Panc1 (cell line): Measurements from ENCODE around the gene MLYCD. TPM values are rescaled to one million over a fixed set of nuclear protein-coding genes. Genes with fewer than 3 reads are reported as not detected.

ENCODE experiments used
- ATAC-seq: fragments of 200-7000 bp; cut with Tn5 transposase; 2 replicates; pipeline ENCODE4 v1.9.1; 2020; ENCODE audit warnings: mild to moderate bottlenecking, moderate library complexity
- BruUV-seq: library from RNA; stranded (reverse); fragments of 400-500 nt; replicated peaks from 2 replicates; lab custom pipeline; 2021; lab: Mats Ljungman, UMichigan
- CTCF ChIA-PET: fragments of 300-600 bp; sonication (Branson Sonifier 250); formaldehyde crosslinking; loops from one replicate; lab custom pipeline; 2022; ENCODE audit warnings: antibody characterized with exemption; lab: Charles Lee
- POLR2A ChIA-PET: fragments of 300-600 bp; sonication (Branson Sonifier 250); formaldehyde crosslinking; loops from one replicate; lab custom pipeline; 2022; ENCODE audit warnings: antibody characterized with exemption; lab: Charles Lee
- DNase-seq: peaks from one replicate; pipeline ENCODE4 v3.0.0-alpha.2; 2010; ENCODE audit warnings: low read depth, low spot score
- H3K27ac ChIP-seq: 2 replicates; pipeline ENCODE4 v1.5.1; 2011; ENCODE audit warnings: mild to moderate bottlenecking, low read length, inconsistent platforms
- H3K27me3 ChIP-seq: fragments of 200-500 bp; sonication (Bioruptor generic); 2 replicates; pipeline ENCODE4 v1.6.0; 2014; ENCODE audit warnings: low read length, inconsistent platforms; ENCODE audit not compliant: control insufficient read depth, insufficient read depth
- H3K36me3 ChIP-seq: fragments of 200-500 bp; sonication (Bioruptor generic); 2 replicates; pipeline ENCODE4 v1.5.1; 2014; ENCODE audit warnings: inconsistent platforms, mild to moderate bottlenecking, low read length, moderate library complexity; ENCODE audit not compliant: control insufficient read depth, insufficient read depth
- H3K4me1 ChIP-seq: 2 replicates; pipeline ENCODE4 v1.5.1; 2011; ENCODE audit warnings: inconsistent platforms, mild to moderate bottlenecking, low read length, moderate library complexity; ENCODE audit not compliant: control insufficient read depth, insufficient read depth
- H3K4me3 ChIP-seq, 2 experiments: 2 replicates each; pipeline ENCODE4 v1.5.1; 2011 to 2012; ENCODE audit warnings: low read depth in 2 of 2, low read length in 2 of 2, mild to moderate bottlenecking in 2 of 2, inconsistent platforms in 1 of 2, moderate library complexity in 1 of 2
- H3K9me3 ChIP-seq: fragments of 200-500 bp; sonication (Bioruptor generic); 2 replicates; pipeline ENCODE4 v1.5.1; 2014; ENCODE audit warnings: low read depth, mild to moderate bottlenecking, inconsistent platforms, low read length, moderate library complexity; ENCODE audit not compliant: control insufficient read depth, insufficient read depth
- CTCF ChIP-seq: fragments of 450-650 bp; IDR thresholded peaks from 2 replicates; pipeline ENCODE4 v1.5.1; 2017; ENCODE audit warnings: mild to moderate bottlenecking
- POLR2AphosphoS5 ChIP-seq: IDR thresholded peaks from 2 replicates; pipeline ENCODE4 v1.6.1; 2012; ENCODE audit warnings: mild to moderate bottlenecking, low read depth, low read length, moderate library complexity
- REST ChIP-seq, 2 experiments: IDR thresholded peaks; 2 replicates each; pipeline ENCODE4 v1.6.1; 2011 to 2012; ENCODE audit warnings: low read depth in 2 of 2, control low read depth in 1 of 2, low read length in 1 of 2, mild to moderate bottlenecking in 1 of 2, moderate library complexity in 1 of 2; ENCODE audit not compliant: insufficient read depth in 1 of 2
- SIN3A ChIP-seq: IDR thresholded peaks from 2 replicates; pipeline ENCODE4 v1.6.1; 2012; ENCODE audit warnings: low read depth, mild to moderate bottlenecking, low read length, moderate library complexity, borderline replicate concordance; ENCODE audit not compliant: insufficient read depth
- TCF7L2 ChIP-seq: IDR thresholded peaks from 2 replicates; pipeline ENCODE4 v1.6.1; 2011; ENCODE audit warnings: mild to moderate bottlenecking, low read depth, low read length, inconsistent platforms
- in situ Hi-C: cut with HindIII; loops from 2 replicates; pipeline ENCODE4 v1.10.0; 2016; ENCODE audit warnings: low sequenced_read_pairs, low pct_unique_long_range_greater_than_20kb
- intact Hi-C: fragments of 100-400 bp; cut with micrococcal nuclease; formaldehyde crosslinking; loops from one replicate; pipeline ENCODE4 v1.10.0; 2022; ENCODE audit not compliant: unreplicated experiment
- total RNA-seq: library from RNA; stranded (reverse); gene quantifications from one replicate; pipeline ENCODE4 v1.2.1, GENCODE V29; 2021; ENCODE audit not compliant: unreplicated experiment

MLYCD gene
- total RNA-seq, 1 experiment from 2014 or later: 2.2 TPM

- Histone ChIP-seq H3K36me3 (no peaks in the 10 kb centered on the region), H3K27ac (no peak overlapping the region), H3K4me1 (no peaks in the 10 kb centered on the region), H3K27me3 (no peaks in the 10 kb centered on the region), H3K4me3 (no peak overlapping the region), H3K9me3 (no peaks in the 10 kb centered on the region)
- intact Hi-C loops (no loop called here), in situ Hi-C loops (no loop called here)
- ChIA-PET CTCF (no interaction called here), POLR2A (no interaction called here)
- TF ChIP-seq CTCF (peak; percentile 66), POLR2AphosphoS5 (no peak)
- ATAC-seq (no peak), DNase-seq (no peak)
- BruUV-seq: no TSS peak
Observed at GRCh38 chr16:83887080-83887479, 11.8 kb upstream of the MLYCD start.

- TF ChIP-seq POLR2AphosphoS5 (no peak), TCF7L2 (no peak), CTCF (no peak), SIN3A (no peak), REST (IDR thresholded peaks at IDR 0.05; ENCODE audit: insufficient read depth in 1 of 2, low read depth in 2 of 2, low read length in 1 of 2) (no peak)
- Histone ChIP-seq H3K4me3 (no peak overlapping the region), H3K27me3 (no peaks in the 10 kb centered on the region), H3K27ac (no peak overlapping the region), H3K4me1 (no peaks in the 10 kb centered on the region), H3K36me3 (no peaks in the 10 kb centered on the region), H3K9me3 (no peaks in the 10 kb centered on the region)
- intact Hi-C loops (no loop called here), in situ Hi-C loops (no loop called here)
- ATAC-seq (no peak), DNase-seq (no peak)
- POLR2A ChIA-PET: no interaction called here
- CTCF ChIA-PET: no interaction called here
- no TSS peak for BruUV-seq
Observed at GRCh38 chr16:83887564-83887963, 11.4 kb upstream of the MLYCD start.

- no peak for DNase-seq
- CTCF ChIA-PET: no interaction called here
- POLR2A ChIA-PET: no interaction called here
- Histone ChIP-seq H3K9me3 (no peaks in the 10 kb centered on the region), H3K36me3 (no peaks in the 10 kb centered on the region), H3K27ac (no peak overlapping the region), H3K27me3 (no peaks in the 10 kb centered on the region), H3K4me3 (no peak overlapping the region), H3K4me1 (no peaks in the 10 kb centered on the region)
- in situ Hi-C loops: no loop called here
- no peak for TF ChIP-seq POLR2AphosphoS5
- TF ChIP-seq REST (IDR thresholded peaks at IDR 0.05; ENCODE audit: insufficient read depth in 1 of 2, low read depth in 2 of 2, low read length in 1 of 2): no peak
- no peak for TF ChIP-seq TCF7L2
- TF ChIP-seq CTCF: no peak
- TF ChIP-seq SIN3A: no peak
- BruUV-seq: no TSS peak
- no peak for ATAC-seq
- intact Hi-C loops: no loop called here
Observed at GRCh38 chr16:83888672-83889044, 10.3 kb upstream of the MLYCD start.
